GM23338 (cell line): ENCODE measurements around the gene NPC2. TPM values are rescaled to one million over a fixed set of nuclear protein-coding genes. Genes with fewer than 3 reads are reported as not detected.

Experiments
- ATAC-seq: fragments of 200-7000 bp; cut with Tn5 transposase; 3 replicates; pipeline ENCODE4 v1.9.1; 2020
- DNase-seq: peaks from one replicate; pipeline ENCODE4 v3.0.0-alpha.2; 2015; ENCODE audit warnings: low spot score
- H2AFZ ChIP-seq: fragments of 200-600 bp; sonication (generic); 2 replicates; pipeline ENCODE4 v1.8.0; 2016; ENCODE audit warnings: antibody characterized with exemption, mild to moderate bottlenecking, moderate library complexity
- H3F3A ChIP-seq: fragments of 200-600 bp; sonication (generic); replicated peaks from 2 replicates; pipeline ENCODE4 v1.8.0; 2017; ENCODE audit warnings: antibody characterized with exemption, mixed run types, low read depth
- H3K27ac ChIP-seq: fragments of 200-600 bp; sonication (generic); 2 replicates; pipeline ENCODE4 v1.6.1; 2016; ENCODE audit warnings: low read depth
- H3K27me3 ChIP-seq: fragments of 200-600 bp; sonication (generic); 2 replicates; pipeline ENCODE4 v1.8.0; 2016; ENCODE audit warnings: mild to moderate bottlenecking, mixed run types, moderate library complexity; ENCODE audit not compliant: insufficient read depth
- H3K36me3 ChIP-seq: fragments of 200-600 bp; sonication (generic); 2 replicates; pipeline ENCODE4 v1.8.0; 2016; ENCODE audit warnings: mild to moderate bottlenecking; ENCODE audit not compliant: insufficient read depth
- H3K4me1 ChIP-seq: fragments of 200-600 bp; sonication (generic); 2 replicates; pipeline ENCODE4 v1.8.0; 2016; ENCODE audit warnings: mild to moderate bottlenecking, moderate library complexity; ENCODE audit not compliant: insufficient read depth
- H3K4me2 ChIP-seq: fragments of 200-600 bp; sonication (generic); 2 replicates; pipeline ENCODE4 v1.7.1; 2017; ENCODE audit warnings: mixed run types
- H3K4me3 ChIP-seq: fragments of 200-600 bp; sonication (generic); 2 replicates; pipeline ENCODE4 v1.6.1; 2016; ENCODE audit warnings: mixed run types
- H3K79me2 ChIP-seq: fragments of 200-600 bp; sonication (generic); replicated peaks from 2 replicates; pipeline ENCODE4 v1.8.0; 2017; ENCODE audit warnings: mild to moderate bottlenecking; ENCODE audit not compliant: insufficient read depth
- H3K9me2 ChIP-seq: fragments of 200-600 bp; sonication (generic); 2 replicates; pipeline ENCODE4 v1.8.0; 2017; ENCODE audit not compliant: insufficient read depth
- H4K20me1 ChIP-seq: fragments of 200-600 bp; sonication (generic); replicated peaks from 2 replicates; pipeline ENCODE4 v1.8.0; 2017; ENCODE audit warnings: mild to moderate bottlenecking; ENCODE audit not compliant: insufficient read depth
- H3K27ac Mint-ChIP-seq: 2 replicates; pipeline ENCODE4 v1.8.0; 2020; ENCODE audit warnings: inconsistent platforms, mild to moderate bottlenecking, moderate library complexity, mixed read lengths
- H3K27me3 Mint-ChIP-seq: 3 replicates; pipeline ENCODE4 v1.8.0; 2022; ENCODE audit warnings: low read depth, mild to moderate bottlenecking, moderate library complexity, mixed read lengths, inconsistent platforms; ENCODE audit not compliant: insufficient read depth, poor library complexity
- H3K36me3 Mint-ChIP-seq: 3 replicates; pipeline ENCODE4 v1.8.0; 2021; ENCODE audit warnings: low read depth, mild to moderate bottlenecking, inconsistent platforms, moderate library complexity, mixed read lengths
- H3K4me1 Mint-ChIP-seq: 3 replicates; pipeline ENCODE4 v1.8.0; 2020; ENCODE audit warnings: mild to moderate bottlenecking, inconsistent platforms, mixed read lengths
- H3K4me3 Mint-ChIP-seq: 3 replicates; pipeline ENCODE4 v1.8.0; 2021; ENCODE audit warnings: moderate library complexity, mild to moderate bottlenecking, inconsistent platforms, mixed read lengths
- H3K9me3 Mint-ChIP-seq: 3 replicates; pipeline ENCODE4 v1.8.0; 2020; ENCODE audit warnings: moderate library complexity, mild to moderate bottlenecking, inconsistent platforms, mixed read lengths
- CREB1 ChIP-seq: fragments of 250-450 bp; sonication (Bioruptor Pico); IDR thresholded peaks from 2 replicates; pipeline ENCODE4 v1.5.0; 2020; ENCODE audit warnings: low read depth, mild to moderate bottlenecking, moderate library complexity
- EZH2 ChIP-seq: fragments of 200-600 bp; sonication (generic); IDR thresholded peaks from one replicate; pipeline ENCODE4 v1.8.0; 2017; ENCODE audit warnings: antibody characterized with exemption, mild to moderate bottlenecking, low read depth; ENCODE audit not compliant: unreplicated experiment
- EZH2phosphoT487 ChIP-seq: fragments of 200-600 bp; sonication (generic); IDR thresholded peaks from one replicate; pipeline ENCODE4 v1.8.1; 2018; ENCODE audit warnings: antibody characterized with exemption; ENCODE audit not compliant: unreplicated experiment
- NANOG ChIP-seq: IDR thresholded peaks from 2 replicates; pipeline ENCODE4 v1.6.1; 2016; ENCODE audit warnings: antibody characterized with exemption, borderline replicate concordance
- POLR2AphosphoS5 ChIP-seq: IDR thresholded peaks from 2 replicates; pipeline ENCODE4 v1.6.1; 2016; ENCODE audit warnings: antibody characterized with exemption, low read depth
- STAT1 ChIP-seq: IDR thresholded peaks from one replicate; pipeline ENCODE4 v1.6.1; 2016; ENCODE audit warnings: antibody characterized with exemption; ENCODE audit not compliant: unreplicated experiment
- ZNF114 ChIP-seq: fragments of 250-450 bp; sonication (Bioruptor Pico); IDR thresholded peaks from 2 replicates; pipeline ENCODE4 v1.5.0; 2020; ENCODE audit warnings: mild to moderate bottlenecking, moderate library complexity
- ZNF331 ChIP-seq: fragments of 250-450 bp; sonication (Bioruptor Pico); IDR thresholded peaks from 2 replicates; pipeline ENCODE4 v1.5.0; 2020; ENCODE audit warnings: low read depth, mild to moderate bottlenecking, moderate library complexity
- polyA plus RNA-seq: library from polyadenylated mRNA; unstranded; fragments of >200 nt; fragmentation: Nextera tagmentation; extraction: Ambion mirVana; gene quantifications from 2 replicates; pipeline ENCODE4 v1.2.1, GENCODE V29; 2016
- total RNA-seq: library from RNA; depleted of rRNA; stranded (reverse); fragments of >200 nt; shearing (Covaris generic); gene quantifications from 2 replicates; pipeline ENCODE4 v1.2.3, GENCODE V29; 2014
- TF ChIP-seq, protein P1 (sequence below): fragments of 250-450 bp; sonication (Bioruptor Pico); IDR thresholded peaks from 2 replicates; pipeline ENCODE4 v1.5.0; 2020; ENCODE audit warnings: mild to moderate bottlenecking, moderate library complexity
- TF ChIP-seq, protein P2 (sequence below): IDR thresholded peaks from 2 replicates; pipeline ENCODE4 v1.6.1; 2016; ENCODE audit warnings: antibody characterized with exemption

The NPC2 gene
- total and polyA plus RNA-seq, 2 experiments from 2014 or later = 287 to 344 TPM

GRCh38 chr14:74504874-74505720 is 12.0 kb upstream of the NPC2 start:
- Histone ChIP-seq H3K36me3 (no peaks in the 10 kb centered on the region), H3K27me3 (no peaks in the 10 kb centered on the region), H2AFZ (no peak overlapping the region), H3F3A (peaks cover 13% of the 10 kb centered on the region; the same call in 1 of the 2 replicates), H4K20me1 (no peaks in the 10 kb centered on the region), H3K79me2 (no peaks in the 10 kb centered on the region), H3K4me3 (no peak overlapping the region), H3K9me2 (no peaks in the 10 kb centered on the region), H3K4me1 (peaks cover 17% of the 10 kb centered on the region), H3K27ac (no peak overlapping the region), H3K4me2 (no peak overlapping the region)
- peaks cover 43% of the 10 kb centered on the region for H3K4me1 Mint-ChIP-seq
- H3K36me3 Mint-ChIP-seq = no peaks in the 10 kb centered on the region
- ATAC-seq (no peak), DNase-seq (no peak)
- peaks cover 18% of the 10 kb centered on the region for H3K27me3 Mint-ChIP-seq
- no peak overlapping the region for H3K4me3 Mint-ChIP-seq
- no peak overlapping the region for H3K27ac Mint-ChIP-seq
- no peaks in the 10 kb centered on the region for H3K9me3 Mint-ChIP-seq
- TF ChIP-seq ZNF114 = no peak
- TF ChIP-seq STAT1 = no peak
- no peak for TF ChIP-seq NANOG
- TF ChIP-seq, protein P1, sequence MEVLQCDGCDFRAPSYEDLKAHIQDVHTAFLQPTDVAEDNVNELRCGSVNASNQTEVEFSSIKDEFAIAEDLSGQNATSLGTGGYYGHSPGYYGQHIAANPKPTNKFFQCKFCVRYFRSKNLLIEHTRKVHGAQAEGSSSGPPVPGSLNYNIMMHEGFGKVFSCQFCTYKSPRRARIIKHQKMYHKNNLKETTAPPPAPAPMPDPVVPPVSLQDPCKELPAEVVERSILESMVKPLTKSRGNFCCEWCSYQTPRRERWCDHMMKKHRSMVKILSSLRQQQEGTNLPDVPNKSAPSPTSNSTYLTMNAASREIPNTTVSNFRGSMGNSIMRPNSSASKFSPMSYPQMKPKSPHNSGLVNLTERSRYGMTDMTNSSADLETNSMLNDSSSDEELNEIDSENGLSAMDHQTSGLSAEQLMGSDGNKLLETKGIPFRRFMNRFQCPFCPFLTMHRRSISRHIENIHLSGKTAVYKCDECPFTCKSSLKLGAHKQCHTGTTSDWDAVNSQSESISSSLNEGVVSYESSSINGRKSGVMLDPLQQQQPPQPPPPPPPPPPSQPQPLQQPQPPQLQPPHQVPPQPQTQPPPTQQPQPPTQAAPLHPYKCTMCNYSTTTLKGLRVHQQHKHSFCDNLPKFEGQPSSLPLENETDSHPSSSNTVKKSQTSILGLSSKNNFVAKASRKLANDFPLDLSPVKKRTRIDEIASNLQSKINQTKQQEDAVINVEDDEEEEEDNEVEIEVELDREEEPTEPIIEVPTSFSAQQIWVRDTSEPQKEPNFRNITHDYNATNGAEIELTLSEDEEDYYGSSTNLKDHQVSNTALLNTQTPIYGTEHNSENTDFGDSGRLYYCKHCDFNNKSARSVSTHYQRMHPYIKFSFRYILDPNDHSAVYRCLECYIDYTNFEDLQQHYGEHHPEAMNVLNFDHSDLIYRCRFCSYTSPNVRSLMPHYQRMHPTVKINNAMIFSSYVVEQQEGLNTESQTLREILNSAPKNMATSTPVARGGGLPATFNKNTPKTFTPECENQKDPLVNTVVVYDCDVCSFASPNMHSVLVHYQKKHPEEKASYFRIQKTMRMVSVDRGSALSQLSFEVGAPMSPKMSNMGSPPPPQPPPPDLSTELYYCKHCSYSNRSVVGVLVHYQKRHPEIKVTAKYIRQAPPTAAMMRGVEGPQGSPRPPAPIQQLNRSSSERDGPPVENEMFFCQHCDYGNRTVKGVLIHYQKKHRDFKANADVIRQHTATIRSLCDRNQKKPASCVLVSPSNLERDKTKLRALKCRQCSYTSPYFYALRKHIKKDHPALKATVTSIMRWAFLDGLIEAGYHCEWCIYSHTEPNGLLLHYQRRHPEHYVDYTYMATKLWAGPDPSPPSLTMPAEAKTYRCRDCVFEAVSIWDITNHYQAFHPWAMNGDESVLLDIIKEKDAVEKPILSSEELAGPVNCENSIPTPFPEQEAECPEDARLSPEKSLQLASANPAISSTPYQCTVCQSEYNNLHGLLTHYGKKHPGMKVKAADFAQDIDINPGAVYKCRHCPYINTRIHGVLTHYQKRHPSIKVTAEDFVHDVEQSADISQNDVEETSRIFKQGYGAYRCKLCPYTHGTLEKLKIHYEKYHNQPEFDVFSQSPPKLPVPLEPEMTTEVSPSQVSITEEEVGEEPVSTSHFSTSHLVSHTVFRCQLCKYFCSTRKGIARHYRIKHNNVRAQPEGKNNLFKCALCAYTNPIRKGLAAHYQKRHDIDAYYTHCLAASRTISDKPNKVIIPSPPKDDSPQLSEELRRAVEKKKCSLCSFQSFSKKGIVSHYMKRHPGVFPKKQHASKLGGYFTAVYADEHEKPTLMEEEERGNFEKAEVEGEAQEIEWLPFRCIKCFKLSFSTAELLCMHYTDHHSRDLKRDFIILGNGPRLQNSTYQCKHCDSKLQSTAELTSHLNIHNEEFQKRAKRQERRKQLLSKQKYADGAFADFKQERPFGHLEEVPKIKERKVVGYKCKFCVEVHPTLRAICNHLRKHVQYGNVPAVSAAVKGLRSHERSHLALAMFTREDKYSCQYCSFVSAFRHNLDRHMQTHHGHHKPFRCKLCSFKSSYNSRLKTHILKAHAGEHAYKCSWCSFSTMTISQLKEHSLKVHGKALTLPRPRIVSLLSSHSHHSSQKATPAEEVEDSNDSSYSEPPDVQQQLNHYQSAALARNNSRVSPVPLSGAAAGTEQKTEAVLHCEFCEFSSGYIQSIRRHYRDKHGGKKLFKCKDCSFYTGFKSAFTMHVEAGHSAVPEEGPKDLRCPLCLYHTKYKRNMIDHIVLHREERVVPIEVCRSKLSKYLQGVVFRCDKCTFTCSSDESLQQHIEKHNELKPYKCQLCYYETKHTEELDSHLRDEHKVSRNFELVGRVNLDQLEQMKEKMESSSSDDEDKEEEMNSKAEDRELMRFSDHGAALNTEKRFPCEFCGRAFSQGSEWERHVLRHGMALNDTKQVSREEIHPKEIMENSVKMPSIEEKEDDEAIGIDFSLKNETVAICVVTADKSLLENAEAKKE = no peak

DNA sequence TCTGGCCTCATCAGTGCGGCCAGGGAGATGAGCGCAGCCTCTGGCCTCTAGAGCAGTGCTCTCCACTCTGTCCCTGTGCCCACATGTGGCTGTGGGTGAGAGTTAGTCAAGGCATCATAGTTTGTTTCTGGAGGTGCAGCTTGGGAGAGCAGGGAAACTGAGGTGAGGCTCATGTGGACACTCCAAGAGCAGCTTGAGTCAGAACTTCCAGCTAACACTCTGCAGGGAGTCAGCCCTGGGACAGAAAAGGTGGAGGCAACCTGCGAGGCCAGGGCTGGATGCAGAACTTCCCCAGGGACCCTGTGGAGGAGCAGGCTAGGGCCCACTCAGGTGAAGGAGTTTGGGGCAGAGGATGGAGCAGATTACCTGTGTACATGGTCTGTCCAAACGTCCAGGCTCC is 11.3 kb upstream of the NPC2 start:
- Histone ChIP-seq H4K20me1 (no peaks in the 10 kb centered on the region), H3K4me1 (peaks cover 22% of the 10 kb centered on the region), H2AFZ (no peak overlapping the region), H3K4me2 (no peak overlapping the region), H3K9me2 (no peaks in the 10 kb centered on the region), H3K27ac (no peak overlapping the region), H3K27me3 (no peaks in the 10 kb centered on the region), H3F3A (peaks cover 15% of the 10 kb centered on the region; the same call in 1 of the 2 replicates), H3K36me3 (no peaks in the 10 kb centered on the region), H3K79me2 (no peaks in the 10 kb centered on the region), H3K4me3 (no peak overlapping the region)
- ATAC-seq (no peak), DNase-seq (no peak)
- no peak overlapping the region for H3K27ac Mint-ChIP-seq
- H3K4me3 Mint-ChIP-seq = no peak overlapping the region
- no peaks in the 10 kb centered on the region for H3K36me3 Mint-ChIP-seq
- peaks cover 43% of the 10 kb centered on the region for H3K4me1 Mint-ChIP-seq
- H3K27me3 Mint-ChIP-seq = peaks cover 13% of the 10 kb centered on the region
- H3K9me3 Mint-ChIP-seq = no peaks in the 10 kb centered on the region
- TF ChIP-seq EZH2 (no peak), CREB1 (CRISPR knock-in tag) (no peak), EZH2phosphoT487 (no peak), POLR2AphosphoS5 (no peak), ZNF331 (CRISPR knock-in tag) (no peak)
- TF ChIP-seq, protein P2, sequence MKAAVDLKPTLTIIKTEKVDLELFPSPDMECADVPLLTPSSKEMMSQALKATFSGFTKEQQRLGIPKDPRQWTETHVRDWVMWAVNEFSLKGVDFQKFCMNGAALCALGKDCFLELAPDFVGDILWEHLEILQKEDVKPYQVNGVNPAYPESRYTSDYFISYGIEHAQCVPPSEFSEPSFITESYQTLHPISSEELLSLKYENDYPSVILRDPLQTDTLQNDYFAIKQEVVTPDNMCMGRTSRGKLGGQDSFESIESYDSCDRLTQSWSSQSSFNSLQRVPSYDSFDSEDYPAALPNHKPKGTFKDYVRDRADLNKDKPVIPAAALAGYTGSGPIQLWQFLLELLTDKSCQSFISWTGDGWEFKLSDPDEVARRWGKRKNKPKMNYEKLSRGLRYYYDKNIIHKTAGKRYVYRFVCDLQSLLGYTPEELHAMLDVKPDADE = no peak
